ENCODE results near the gene OR10A2.
"Not testable (repeated sequence)": the region's sequence is repeated elsewhere in the genome, so short reads cannot be mapped to it uniquely, and the experiment has no call there.

OR10A2 gene, protein sequence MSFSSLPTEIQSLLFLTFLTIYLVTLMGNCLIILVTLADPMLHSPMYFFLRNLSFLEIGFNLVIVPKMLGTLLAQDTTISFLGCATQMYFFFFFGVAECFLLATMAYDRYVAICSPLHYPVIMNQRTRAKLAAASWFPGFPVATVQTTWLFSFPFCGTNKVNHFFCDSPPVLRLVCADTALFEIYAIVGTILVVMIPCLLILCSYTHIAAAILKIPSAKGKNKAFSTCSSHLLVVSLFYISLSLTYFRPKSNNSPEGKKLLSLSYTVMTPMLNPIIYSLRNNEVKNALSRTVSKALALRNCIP

GRCh38 chr11:6862961-6863360 is at the start of gene OR10A2:
Gene OR10A2 (plus strand): TSS chr11:6863057. CDS start chr11:6869755, 6,698 bp downstream.
- no peak for DNase-seq (ENCODE audit: low read depth)

- no peak for DNase-seq (ENCODE audit: low read depth)
Observed at GRCh38 chr11:6813656-6814055, 49.2 kb upstream of the OR10A2 start.

GRCh38 chr11:6817694-6818093 is 45.2 kb upstream of the OR10A2 start:
- DNase-seq (ENCODE audit: low read depth) = no peak

DNA sequence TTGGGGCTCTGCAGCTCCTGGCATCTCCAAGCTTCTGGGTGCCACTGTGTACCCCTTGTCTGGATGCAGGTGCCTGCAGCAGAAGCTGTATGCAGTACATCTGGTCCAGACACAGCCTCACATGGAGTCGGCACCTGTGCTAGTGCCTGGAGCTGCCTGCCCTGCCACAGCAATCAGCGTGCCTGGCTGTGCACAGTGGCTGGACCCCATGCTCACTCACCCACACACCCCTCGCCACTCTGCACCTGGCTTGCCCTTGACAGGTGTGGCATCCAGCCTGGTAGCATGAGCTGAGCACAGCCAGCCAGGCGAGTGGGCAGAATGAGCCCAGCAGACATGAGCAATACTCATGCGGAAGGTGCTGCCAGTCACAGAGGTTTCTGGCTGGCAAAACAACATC is 43.9 kb upstream of the OR10A2 start:
- DNase-seq (ENCODE audit: low read depth) = no peak

DNA sequence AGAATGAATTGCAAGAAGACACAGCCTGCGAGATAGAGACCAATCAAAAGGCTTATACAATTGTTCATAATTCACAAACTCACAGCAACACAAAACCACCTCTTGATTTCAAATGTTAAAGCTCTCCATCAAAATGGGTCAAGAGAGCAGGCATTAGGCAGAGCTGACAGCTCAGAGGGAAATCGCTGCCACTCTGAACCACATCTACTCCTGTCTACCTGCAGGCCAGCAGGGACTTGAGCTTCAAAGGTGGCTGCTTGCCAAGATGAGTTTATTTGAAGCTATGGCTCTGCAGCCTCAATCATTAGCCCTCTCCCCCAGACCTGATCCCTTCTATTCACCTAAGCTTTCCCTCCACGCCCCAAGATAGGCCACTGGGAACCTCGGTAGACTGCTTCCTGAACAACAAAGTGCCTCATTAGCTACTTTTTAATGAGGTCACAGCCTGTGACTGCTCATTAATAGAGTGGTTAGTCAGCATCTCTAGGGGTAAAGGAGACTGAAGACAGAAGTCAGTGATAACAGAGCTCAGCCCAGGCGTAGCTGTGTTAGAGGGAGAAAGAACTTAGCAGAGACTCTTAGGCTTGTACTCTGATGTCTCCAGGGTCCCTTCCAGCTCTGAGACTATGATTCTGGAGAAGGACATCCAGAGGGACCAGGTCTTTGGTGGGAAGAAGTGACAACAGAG is 38.6 kb upstream of the OR10A2 start:
- DNase-seq (ENCODE audit: low read depth) = no peak

DNA sequence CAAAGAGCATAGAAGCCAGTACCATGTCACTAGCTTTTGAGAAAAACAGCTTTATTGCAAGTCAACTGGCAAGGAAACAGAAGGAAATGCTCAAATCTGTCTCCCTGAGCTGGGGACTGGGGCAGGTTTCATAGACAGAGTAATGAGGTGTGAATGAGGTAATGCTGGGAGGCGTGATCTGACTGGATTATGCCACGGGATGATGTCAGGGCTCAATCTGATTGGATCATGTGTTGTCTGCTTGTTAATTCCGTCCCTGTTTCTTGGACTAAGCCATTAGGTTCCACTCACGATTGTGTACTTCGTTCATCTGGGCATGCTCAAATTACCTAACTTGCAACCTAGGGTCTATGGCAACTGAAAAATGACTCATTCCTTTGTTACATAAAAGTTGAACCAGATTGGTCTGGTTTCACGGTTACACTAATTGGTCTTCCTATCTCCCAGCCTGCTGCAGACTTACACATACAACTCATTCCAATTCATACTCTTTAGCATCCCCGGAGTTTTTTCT is 37.6 kb upstream of the OR10A2 start:
- DNase-seq (ENCODE audit: low read depth) = no peak

DNA sequence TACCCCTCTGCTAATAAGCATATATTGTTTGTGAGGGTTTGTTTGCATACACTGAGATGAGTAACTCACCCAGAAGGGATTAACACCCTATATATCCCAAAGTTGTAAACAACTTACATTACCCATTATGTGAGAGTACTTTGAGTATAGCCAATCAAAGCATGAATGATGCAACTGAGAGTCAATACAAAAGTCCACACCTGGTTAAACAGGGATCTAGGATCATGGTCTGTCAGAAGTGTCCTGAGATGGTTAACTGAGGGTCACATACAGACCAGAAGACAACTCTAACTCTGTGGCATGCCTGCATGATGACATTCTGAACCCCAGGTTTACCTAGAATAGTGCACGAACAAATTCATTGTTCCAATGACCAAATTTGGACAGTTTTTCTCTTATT is 34.8 kb upstream of the OR10A2 start:
- no peak for DNase-seq (ENCODE audit: low read depth)

- no peak for DNase-seq (ENCODE audit: low read depth)
Observed at GRCh38 chr11:6833356-6833755, 29.5 kb upstream of the OR10A2 start.

DNA sequence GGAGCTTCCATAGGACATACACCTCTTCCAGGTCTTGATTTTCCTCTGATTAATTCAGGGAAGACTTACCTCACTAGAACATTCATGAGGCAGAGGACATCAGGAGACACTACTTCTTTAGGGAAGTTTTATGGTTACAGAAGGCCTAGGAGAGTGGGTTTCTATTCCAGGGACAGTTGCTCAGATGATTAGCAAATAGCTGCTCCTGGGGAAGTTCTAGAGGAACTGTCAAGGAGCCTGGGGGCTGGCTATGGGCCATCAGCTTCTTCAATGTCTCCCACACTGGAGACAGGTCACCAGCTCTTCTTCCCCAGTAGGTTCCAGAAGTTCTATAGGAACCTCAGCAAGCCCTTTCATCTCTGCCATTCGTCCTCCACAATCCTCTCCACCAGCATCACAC is 28.8 kb upstream of the OR10A2 start:
- no peak for DNase-seq (ENCODE audit: low read depth)

DNA sequence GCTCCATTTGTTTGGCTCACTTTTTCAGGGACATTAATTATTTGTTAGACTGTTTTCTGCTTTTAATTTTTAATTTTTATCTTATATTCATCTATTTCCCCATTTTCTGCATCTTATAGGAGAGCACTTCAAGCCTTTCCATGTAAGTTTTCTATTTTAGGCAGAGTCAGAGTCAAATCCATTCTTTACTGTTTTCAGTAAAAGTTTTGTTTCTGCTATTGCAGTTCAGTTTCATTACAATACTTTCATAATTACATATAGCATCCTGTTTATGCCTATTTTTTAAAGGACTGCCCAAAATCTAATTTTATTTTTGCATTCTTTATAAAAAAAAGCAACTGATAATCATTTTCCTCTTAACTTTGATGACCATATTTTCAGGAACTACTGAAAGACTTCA is 21.2 kb upstream of the OR10A2 start:
- no peak for DNase-seq (ENCODE audit: low read depth)

DNA sequence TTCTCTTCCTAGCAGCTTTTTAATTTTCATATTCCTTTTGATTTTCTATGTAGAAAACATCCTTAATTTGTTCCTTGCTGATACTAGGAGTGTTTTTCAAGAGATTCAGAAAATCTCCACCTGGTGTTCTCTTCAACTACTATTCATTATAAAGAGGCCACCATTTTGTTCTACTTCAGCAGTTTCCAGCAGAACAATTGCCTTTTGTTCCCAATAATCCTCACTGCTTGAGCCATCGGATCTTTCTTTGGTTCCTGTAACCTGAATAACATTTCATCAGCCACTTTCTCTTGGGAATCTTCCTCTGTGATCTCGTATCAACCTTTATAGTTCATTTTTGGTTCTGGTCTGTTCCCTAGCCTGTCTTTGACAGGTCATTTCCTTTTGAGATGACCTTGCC is 19.2 kb upstream of the OR10A2 start:
- no peak for DNase-seq (ENCODE audit: low read depth)

DNA sequence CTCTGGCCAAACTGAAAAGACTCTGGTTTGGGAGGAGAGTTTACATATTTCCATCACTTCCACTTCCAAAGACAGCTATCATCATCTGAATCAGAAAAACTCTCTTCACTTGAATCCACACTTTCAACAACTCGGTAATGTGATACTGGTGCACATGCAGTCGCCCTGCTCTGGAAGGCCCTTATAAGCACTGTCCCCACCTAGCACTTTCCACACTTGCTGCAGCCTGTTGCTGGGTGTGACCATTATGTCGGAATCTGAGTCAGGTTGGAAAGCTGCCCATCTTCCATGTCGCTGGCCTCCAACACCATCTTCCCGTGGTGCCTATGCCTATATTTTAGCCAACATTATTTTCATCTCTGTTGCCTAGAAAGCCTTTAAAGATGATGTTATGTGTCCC is 18.5 kb upstream of the OR10A2 start:
- DNase-seq (ENCODE audit: low read depth) = no peak

GRCh38 chr11:6845383-6845782 is 17.5 kb upstream of the OR10A2 start, which contains the start of gene OR10A5:
Gene OR10A5 (plus strand): TSS chr11:6845683. CDS start chr11:6845683, 0 bp downstream.
- no peak for DNase-seq (ENCODE audit: low read depth)

DNA sequence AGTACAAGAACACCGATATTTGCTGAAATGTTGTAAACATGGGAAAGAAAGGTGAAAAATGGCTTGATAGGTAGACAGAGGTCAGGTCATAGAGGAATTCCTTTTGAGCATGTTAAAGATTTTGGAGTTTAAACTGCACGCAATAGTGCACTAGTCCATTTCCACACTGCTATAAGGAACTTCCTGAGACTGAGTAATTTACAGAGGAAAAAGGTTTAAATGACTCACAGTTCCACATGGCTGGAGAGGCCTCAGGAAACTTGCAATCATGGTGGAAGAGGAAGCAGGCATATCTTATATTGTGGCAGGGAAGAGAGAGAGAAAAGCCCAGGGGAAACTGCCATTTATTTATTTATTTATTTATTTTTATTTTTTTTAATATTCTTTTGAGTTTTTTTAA is 12.3 kb upstream of the OR10A2 start:
- no peak for DNase-seq (ENCODE audit: low read depth)

GRCh38 chr11:6854801-6855200 is 8.1 kb upstream of the OR10A2 start:
- DNase-seq (ENCODE audit: low read depth) = not testable (repeated sequence)

DNA sequence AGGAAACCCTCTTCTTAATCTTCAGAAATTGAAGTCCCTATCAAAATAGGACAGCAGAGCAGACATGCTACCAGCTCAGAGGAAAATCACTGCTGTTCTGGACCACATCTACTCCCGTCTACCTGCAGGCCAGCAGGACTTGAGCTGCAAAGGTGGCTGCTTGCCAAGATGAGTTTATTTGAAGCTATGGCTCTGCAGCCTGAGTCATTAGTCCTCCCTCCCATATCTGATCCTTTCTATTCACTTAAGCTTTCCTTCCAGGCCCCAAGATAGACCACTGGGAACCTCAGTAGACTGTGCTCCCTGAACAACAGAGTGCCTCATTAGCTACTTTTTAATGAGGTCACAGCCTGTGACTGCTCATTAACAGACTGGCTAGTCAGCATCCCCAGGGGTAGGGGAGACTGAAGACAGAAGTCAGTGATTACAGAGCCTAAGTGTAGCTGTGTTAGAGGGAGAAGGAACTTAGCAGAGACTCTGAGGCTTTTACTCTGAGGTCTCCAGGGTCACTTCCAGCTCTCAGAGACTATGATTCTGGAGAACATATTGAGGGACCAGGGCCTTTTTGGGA is 6.8 kb upstream of the OR10A2 start:
- no peak for DNase-seq (ENCODE audit: low read depth)

GRCh38 chr11:6856871-6857270 is 6.0 kb upstream of the OR10A2 start:
- DNase-seq (ENCODE audit: low read depth) = no peak

GRCh38 chr11:6864438-6864837 is 1.6 kb downstream of the OR10A2 start:
- DNase-seq (ENCODE audit: low read depth) = no peak

DNA sequence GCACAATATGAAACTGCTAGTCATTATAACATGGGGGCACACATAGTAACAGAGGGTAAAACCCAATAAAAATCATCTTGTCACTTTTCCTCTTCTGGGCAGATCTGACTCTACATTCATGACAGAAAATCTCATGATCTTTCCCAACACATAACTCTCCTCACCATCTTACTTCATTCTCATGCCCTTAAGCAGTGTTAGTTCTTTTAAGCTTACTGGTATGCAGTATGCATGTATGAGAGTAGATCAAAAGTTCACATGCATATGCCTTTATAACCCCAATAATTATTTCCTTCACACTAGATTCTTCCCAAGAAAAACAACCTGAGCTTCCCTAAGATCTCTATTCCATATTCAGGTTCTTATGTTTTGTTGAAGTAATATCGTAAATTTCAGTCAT is 8.4 kb downstream of the OR10A2 start:
- no peak for DNase-seq (ENCODE audit: low read depth)

DNA sequence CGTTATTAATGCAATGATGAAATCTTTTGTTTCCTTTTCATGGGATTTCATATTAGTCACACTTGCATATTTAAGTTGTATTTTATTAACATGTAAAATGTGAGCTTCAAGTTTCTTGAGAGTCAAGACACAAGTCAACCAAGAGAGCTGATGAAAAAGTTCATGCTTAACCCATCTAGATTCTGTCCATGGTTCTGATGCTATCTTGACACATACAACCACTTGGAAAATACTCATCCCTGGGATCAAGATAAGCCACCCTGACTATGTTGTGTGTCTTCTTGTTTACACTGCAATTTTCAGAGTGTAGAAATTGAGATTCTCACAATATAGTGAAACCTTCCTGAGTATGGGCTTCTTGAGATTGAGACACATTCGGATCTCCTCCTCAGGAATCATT is 12.9 kb downstream of the OR10A2 start:
- DNase-seq (ENCODE audit: low read depth) = no peak

DNA sequence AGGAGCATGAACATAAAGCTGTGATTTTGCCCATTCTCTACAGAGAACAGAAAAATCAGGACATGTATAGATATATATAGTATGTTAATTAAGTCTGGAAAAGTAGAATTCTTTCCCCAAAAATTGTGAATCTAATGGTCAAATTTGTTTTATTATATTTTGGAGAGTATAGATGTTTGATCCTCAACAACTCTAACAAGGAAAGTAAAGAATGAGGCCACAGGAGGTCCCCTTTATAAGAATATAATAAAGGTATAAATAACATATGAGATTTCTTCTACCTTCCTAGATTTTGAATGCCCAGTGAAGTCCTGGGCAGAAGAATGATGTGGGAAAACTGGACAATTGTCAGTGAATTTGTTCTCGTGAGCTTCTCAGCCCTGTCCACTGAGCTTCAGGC is 13.5 kb downstream of the OR10A2 start, which contains the start of gene OR10A4:
TSS of gene OR10A4 (plus strand) at position 301 of the 400 bp plus-strand sequence. CDS start at position 324, 23 bp downstream.
- DNase-seq (ENCODE audit: low read depth) = no peak

GRCh38 chr11:6876914-6877313 is 14.1 kb downstream of the OR10A2 start:
- DNase-seq (ENCODE audit: low read depth) = no peak

- DNase-seq (ENCODE audit: low read depth) = no peak
Observed at GRCh38 chr11:6882751-6883150, 19.9 kb downstream of the OR10A2 start.

Data from stimulated activated CD8-positive, alpha-beta memory T cell treated with anti-CD3 and anti-CD28 coated beads, Interleukin-12 subunit alpha, Interleukin-12 subunit beta, amount 100 ng/mL, for 1 hour (primary cell).